OCI-LY7 (cell line): ENCODE results near the gene INA. TPM values are rescaled to one million over a fixed set of nuclear protein-coding genes. Genes with fewer than 3 reads are reported as not detected.

ENCODE experiments used
- BruUV-seq: library from RNA; stranded (reverse); fragments of 400-500 nt; replicated peaks from 2 replicates; lab custom pipeline; 2021; lab: Mats Ljungman, UMichigan
- CTCF ChIA-PET: fragments of 300-600 bp; sonication (Branson Sonifier 250); formaldehyde crosslinking; loops from one replicate; lab custom pipeline; 2022; ENCODE audit warnings: antibody characterized with exemption; ENCODE audit not compliant: unreplicated experiment; lab: Charles Lee
- POLR2A ChIA-PET: fragments of 300-600 bp; sonication (Branson Sonifier 250); formaldehyde crosslinking; loops from one replicate; lab custom pipeline; 2022; ENCODE audit warnings: antibody characterized with exemption; lab: Charles Lee
- DNase-seq: peaks from one replicate; pipeline ENCODE4 v3.0.0-alpha.2; 2015; ENCODE audit warnings: low spot score
- H2AFZ ChIP-seq: fragments of 200-600 bp; sonication (generic), shearing (Covaris generic); 2 replicates; pipeline ENCODE4 v1.6.1; 2014; ENCODE audit warnings: mild to moderate bottlenecking, antibody characterized with exemption, low read length, moderate library complexity
- H3K27ac ChIP-seq: fragments of 200-600 bp; sonication (generic); 2 replicates; pipeline ENCODE4 v1.5.1; 2014; ENCODE audit warnings: mixed run types, low read depth, mild to moderate bottlenecking, moderate library complexity, low read length, inconsistent platforms; ENCODE audit not compliant: poor library complexity, severe bottlenecking
- H3K36me3 ChIP-seq: fragments of 200-600 bp; sonication (generic); 2 replicates; pipeline ENCODE4 v1.6.1; 2014; ENCODE audit warnings: mild to moderate bottlenecking, antibody characterized with exemption, low read length, moderate library complexity, mixed read lengths; ENCODE audit not compliant: insufficient read depth
- H3K4me1 ChIP-seq: fragments of 200-600 bp; sonication (generic); 2 replicates; pipeline ENCODE4 v1.5.1; 2014; ENCODE audit warnings: mild to moderate bottlenecking, low read length; ENCODE audit not compliant: insufficient read depth, poor library complexity, severe bottlenecking
- H3K4me2 ChIP-seq: fragments of 200-600 bp; sonication (generic); 2 replicates; pipeline ENCODE4 v1.6.1; 2014; ENCODE audit warnings: mild to moderate bottlenecking, low read length
- H3K4me3 ChIP-seq: fragments of 200-600 bp; sonication (generic); 2 replicates; pipeline ENCODE4 v1.5.1; 2014; ENCODE audit warnings: mild to moderate bottlenecking, low read depth, low read length; ENCODE audit not compliant: poor library complexity, severe bottlenecking
- H3K79me2 ChIP-seq: fragments of 200-600 bp; sonication (generic); 2 replicates; pipeline ENCODE4 v1.6.1; 2016; ENCODE audit warnings: low read depth, mild to moderate bottlenecking, low read length, moderate library complexity, mixed read lengths; ENCODE audit not compliant: insufficient read depth
- H3K9me2 ChIP-seq: fragments of 200-600 bp; sonication (generic); 2 replicates; pipeline ENCODE4 v1.6.1; 2016; ENCODE audit warnings: mild to moderate bottlenecking, low read length, mixed read lengths; ENCODE audit not compliant: insufficient read depth
- H3K9me3 ChIP-seq: fragments of 200-600 bp; sonication (generic); 2 replicates; pipeline ENCODE4 v1.6.1; 2014; ENCODE audit warnings: mild to moderate bottlenecking, mixed run types, low read length, mixed read lengths
- H4K20me1 ChIP-seq: fragments of 200-600 bp; sonication (generic); 2 replicates; pipeline ENCODE4 v1.6.1; 2014; ENCODE audit warnings: mild to moderate bottlenecking, antibody characterized with exemption, low read length, moderate library complexity, mixed read lengths; ENCODE audit not compliant: insufficient read depth
- EZH2phosphoT487 ChIP-seq: fragments of 200-600 bp; sonication (generic); IDR thresholded peaks from 2 replicates; pipeline ENCODE4 v1.6.1; 2018; ENCODE audit warnings: low read depth, borderline replicate concordance, mild to moderate bottlenecking, mixed run types, antibody characterized with exemption, low read length, moderate library complexity, mixed read lengths
- intact Hi-C: fragments of 100-400 bp; cut with micrococcal nuclease; formaldehyde crosslinking; loops from one replicate; pipeline ENCODE4 v1.10.0; 2022; ENCODE audit not compliant: unreplicated experiment
- total RNA-seq, 2 experiments: library from RNA; depleted of rRNA in 1 of 2; stranded (reverse); fragments of >200 nt in 1 of 2; shearing (Covaris generic) in 1 of 2; gene quantifications; 2 replicates each; pipeline ENCODE4 v1.2.3, GENCODE V29; 2014 to 2022
- TF ChIP-seq, protein P1 (sequence below): fragments of 200-600 bp; sonication (generic); conservative IDR thresholded peaks from 2 replicates; pipeline ENCODE4 v1.5.1; 2014; ENCODE audit warnings: mild to moderate bottlenecking, antibody characterized with exemption, low read length, moderate library complexity, mixed read lengths

INA gene
- total RNA-seq, 2 experiments from 2014 or later: not detected

DNA sequence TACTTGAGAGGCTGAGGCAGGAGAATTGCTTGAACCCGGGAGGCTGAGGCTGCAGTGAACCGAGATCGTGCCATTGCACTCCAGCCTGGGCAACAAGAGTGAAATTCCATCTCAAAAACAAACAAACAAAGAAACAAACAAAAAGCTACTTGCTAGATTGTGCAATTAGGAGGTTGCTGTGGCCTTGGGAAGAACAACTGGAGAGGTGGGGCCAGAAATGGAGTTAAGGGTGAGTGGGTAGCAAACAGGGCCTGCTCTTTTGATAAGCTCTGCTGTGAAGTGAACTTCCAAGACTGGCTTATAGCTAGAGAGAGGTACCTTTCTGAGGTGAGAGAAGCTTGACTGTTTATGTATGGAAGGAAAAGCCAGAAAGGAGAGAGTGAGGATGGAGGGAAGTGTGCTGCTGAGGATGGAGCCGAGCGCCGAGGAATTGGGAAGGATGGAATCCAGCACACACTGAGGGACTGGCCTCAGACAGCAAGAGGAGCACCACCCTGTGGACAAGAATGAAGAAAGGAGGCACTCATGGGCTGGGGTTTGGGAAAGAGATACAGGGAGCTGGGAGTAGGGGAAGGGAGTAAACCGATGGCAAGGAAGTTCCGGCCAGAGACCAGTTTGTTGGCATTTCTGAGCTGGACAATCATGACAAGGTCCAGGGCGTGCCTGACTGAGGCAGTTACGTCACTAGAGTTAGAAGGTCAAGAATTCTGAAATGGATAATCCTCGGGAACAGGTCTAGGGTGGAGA, 38.3 kb upstream of the INA start:
- H3K9me3 ChIP-seq: no peaks in the 10 kb centered on the region
- CTCF ChIA-PET: interaction anchor here (0.5 kb wide), 1 partner anchor 79 kb away, joined by 3 read pairs; no protein-coding TSS in a partner anchor
- H3K4me1 ChIP-seq: peaks cover 8% of the 10 kb centered on the region
- H3K27ac ChIP-seq: no peak overlapping the region
- BruUV-seq: no TSS peak
- no peaks in the 10 kb centered on the region for H3K9me2 ChIP-seq
- POLR2A ChIA-PET: interaction anchor here (0.7 to 1.4 kb wide), 8 partner anchors 11 to 496 kb away, joined by 3 to 5 read pairs (median 4); no protein-coding TSS in a partner anchor
- no peak for DNase-seq
- no peaks in the 10 kb centered on the region for H3K36me3 ChIP-seq
- TF ChIP-seq, protein P1, sequence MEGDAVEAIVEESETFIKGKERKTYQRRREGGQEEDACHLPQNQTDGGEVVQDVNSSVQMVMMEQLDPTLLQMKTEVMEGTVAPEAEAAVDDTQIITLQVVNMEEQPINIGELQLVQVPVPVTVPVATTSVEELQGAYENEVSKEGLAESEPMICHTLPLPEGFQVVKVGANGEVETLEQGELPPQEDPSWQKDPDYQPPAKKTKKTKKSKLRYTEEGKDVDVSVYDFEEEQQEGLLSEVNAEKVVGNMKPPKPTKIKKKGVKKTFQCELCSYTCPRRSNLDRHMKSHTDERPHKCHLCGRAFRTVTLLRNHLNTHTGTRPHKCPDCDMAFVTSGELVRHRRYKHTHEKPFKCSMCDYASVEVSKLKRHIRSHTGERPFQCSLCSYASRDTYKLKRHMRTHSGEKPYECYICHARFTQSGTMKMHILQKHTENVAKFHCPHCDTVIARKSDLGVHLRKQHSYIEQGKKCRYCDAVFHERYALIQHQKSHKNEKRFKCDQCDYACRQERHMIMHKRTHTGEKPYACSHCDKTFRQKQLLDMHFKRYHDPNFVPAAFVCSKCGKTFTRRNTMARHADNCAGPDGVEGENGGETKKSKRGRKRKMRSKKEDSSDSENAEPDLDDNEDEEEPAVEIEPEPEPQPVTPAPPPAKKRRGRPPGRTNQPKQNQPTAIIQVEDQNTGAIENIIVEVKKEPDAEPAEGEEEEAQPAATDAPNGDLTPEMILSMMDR: peak; percentile 33; the same call in 1 of the 2 replicates
- TF ChIP-seq EZH2phosphoT487: no peak
- no peak overlapping the region for H2AFZ ChIP-seq
- no peak overlapping the region for H3K4me2 ChIP-seq
- intact Hi-C loops: no loop called here
- H4K20me1 ChIP-seq: no peaks in the 10 kb centered on the region
- H3K4me3 ChIP-seq: no peak overlapping the region
- no peaks in the 10 kb centered on the region for H3K79me2 ChIP-seq

DNA sequence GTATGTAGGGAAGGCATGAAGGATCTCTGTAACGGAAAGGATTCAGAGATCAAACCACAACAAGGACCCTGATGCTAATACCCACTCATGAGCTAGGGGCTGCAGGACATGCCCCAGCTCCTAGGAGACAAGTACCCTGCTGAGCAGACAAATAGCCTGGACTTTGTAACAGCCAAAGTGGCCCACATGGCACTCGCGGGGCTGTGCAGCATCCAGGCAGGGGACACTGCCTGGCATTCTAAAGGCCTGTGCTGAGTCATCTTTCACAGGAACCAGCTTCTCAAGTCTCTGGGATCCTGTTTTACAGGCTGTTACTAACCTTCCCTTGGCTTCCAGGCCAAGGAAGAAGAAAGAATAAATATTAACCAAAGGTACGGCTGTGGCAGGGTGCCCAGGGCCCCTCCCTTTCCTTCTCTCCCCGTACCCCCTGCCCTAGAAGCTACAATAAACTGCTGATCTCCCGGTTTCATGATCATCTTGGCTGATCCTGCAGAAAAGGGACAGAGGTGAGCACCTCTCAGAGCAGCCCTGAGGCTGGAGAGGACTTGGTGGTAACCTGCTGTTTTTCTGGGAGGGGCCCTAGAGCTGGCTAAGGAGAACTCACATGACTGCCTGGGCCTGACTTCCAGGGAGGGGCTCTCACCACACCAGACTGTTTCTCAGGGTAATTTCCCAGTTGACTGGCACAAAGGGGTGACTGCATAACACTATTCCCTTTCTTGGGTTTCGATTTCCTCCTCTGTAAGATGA, 35.5 kb upstream of the INA start:
- intact Hi-C loops: loop anchor here (5.0 kb wide), 2 partner anchors 49 to 404 kb away; partner anchors contain the start of genes CYP17A1 and NT5C2
- BruUV-seq: no TSS peak
- Histone ChIP-seq H3K4me3 (no peak overlapping the region), H3K4me1 (peaks cover 8% of the 10 kb centered on the region), H4K20me1 (no peaks in the 10 kb centered on the region), H2AFZ (no peak overlapping the region), H3K9me2 (no peaks in the 10 kb centered on the region), H3K36me3 (no peaks in the 10 kb centered on the region), H3K9me3 (no peaks in the 10 kb centered on the region), H3K27ac (no peak overlapping the region), H3K4me2 (no peak overlapping the region), H3K79me2 (no peaks in the 10 kb centered on the region)
- ChIA-PET POLR2A (interaction anchor here (0.6 to 1.0 kb wide), 2 partner anchors 94 to 135 kb away, joined by 3 read pairs; no protein-coding TSS in a partner anchor), CTCF (no interaction called here)
- DNase-seq: no peak
- TF ChIP-seq EZH2phosphoT487: no peak
- TF ChIP-seq, protein P1: no peak
